Ascending aorta (tissue), 2 donors: ENCODE data around the gene CRY1. TPM values are rescaled to one million over a fixed set of nuclear protein-coding genes. Genes with fewer than 3 reads are reported as not detected.
"Not testable (repeated sequence)": the region's sequence is repeated elsewhere in the genome, so short reads cannot be mapped to it uniquely, and the experiment has no call there.

Experiments
- DNase-seq, 2 donors: peaks; one replicate each; pipeline ENCODE4 v3.0.0-alpha.2; 2019; ENCODE audit warnings: low spot score in 2 of 2
- H3K27ac ChIP-seq, 2 donors: fragments of 200-600 bp; sonication (generic); one replicate each; pipeline ENCODE4 v1.5.1; 2016 to 2017; ENCODE audit warnings: mild to moderate bottlenecking in 1 of 2
- H3K27me3 ChIP-seq: fragments of 200-600 bp; sonication (generic); one replicate; pipeline ENCODE4 v1.5.1; 2017
- H3K36me3 ChIP-seq, 2 donors: fragments of 200-600 bp; sonication (generic); one replicate each; pipeline ENCODE4 v1.5.1; 2016
- H3K4me1 ChIP-seq, 2 donors: fragments of 200-600 bp; sonication (generic); one replicate each; pipeline ENCODE4 v1.5.1; 2016 to 2017; ENCODE audit warnings: mild to moderate bottlenecking in 1 of 2
- H3K4me3 ChIP-seq, 2 donors: fragments of 200-600 bp; sonication (generic); one replicate each; pipeline ENCODE4 v1.5.1; 2016 to 2017; ENCODE audit warnings: mild to moderate bottlenecking in 1 of 2
- H3K9me3 ChIP-seq, 2 donors: fragments of 200-600 bp; sonication (generic); one replicate each; pipeline ENCODE4 v1.5.1; 2016
- CTCF ChIP-seq, 3 experiments: fragments of 200-600 bp in 2 of 3; fragments of 450-650 bp in 1 of 3; sonication (generic) in 2 of 3; IDR thresholded peaks; one replicate each; pipeline ENCODE4 v1.5.1; 2016 to 2019; ENCODE audit warnings: antibody characterized with exemption in 3 of 3, mild to moderate bottlenecking in 1 of 3, moderate library complexity in 1 of 3
- intact Hi-C: fragments of 100-400 bp; cut with DNase I; formaldehyde crosslinking; loops from one replicate; pipeline ENCODE4 v1.15.1; 2023
- total RNA-seq: library from RNA; depleted of rRNA; stranded (reverse); fragments of >200 nt; gene quantifications from one replicate; pipeline ENCODE4 v1.1.0, GENCODE V29; 2016

CRY1 gene
- total RNA-seq, 1 donor from 2014 or later = 23.0 TPM

DNA sequence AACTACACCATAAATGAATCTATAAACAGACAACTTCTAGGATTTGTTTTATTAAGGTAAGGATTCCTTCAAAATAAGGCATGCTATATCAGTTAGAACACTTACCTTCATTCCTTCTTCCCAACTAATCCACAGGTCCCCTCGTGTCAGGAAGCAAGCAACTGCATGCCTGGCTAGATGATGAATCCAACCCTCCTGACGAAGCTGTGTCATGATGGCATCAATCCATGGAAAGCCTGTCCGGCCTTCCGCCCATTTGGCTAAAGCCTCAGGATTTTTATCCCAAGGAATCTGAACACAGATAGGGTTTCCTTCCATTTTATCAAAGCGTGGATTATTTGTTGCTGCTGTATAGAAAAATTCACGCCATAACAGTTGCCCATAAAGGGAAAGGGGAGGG lies 93.9 kb downstream of the CRY1 start:
- no peak for TF ChIP-seq CTCF (IDR thresholded peaks at IDR 0.05)
- H3K4me3 ChIP-seq = no peak overlapping the region
- intact Hi-C loops = no loop called here
- H3K27ac ChIP-seq = no peak overlapping the region
- no peaks in the 10 kb centered on the region for H3K4me1 ChIP-seq
- H3K27me3 ChIP-seq = no peaks in the 10 kb centered on the region
- H3K9me3 ChIP-seq = no peaks in the 10 kb centered on the region
- H3K36me3 ChIP-seq = peaks cover 22 to 24% of the 10 kb centered on the region in 2 donors
- DNase-seq = no peak

GRCh38 chr12:106997916-106998315 lies 95.4 kb downstream of the CRY1 start:
- intact Hi-C loops = no loop called here
- Histone ChIP-seq H3K27me3 (no peaks in the 10 kb centered on the region), H3K9me3 (no peaks in the 10 kb centered on the region), H3K4me1 (no peaks in the 10 kb centered on the region), H3K27ac (no peak overlapping the region), H3K36me3 (peaks cover 22 to 24% of the 10 kb centered on the region in 2 donors), H3K4me3 (no peak overlapping the region)
- no peak for DNase-seq
- TF ChIP-seq CTCF (IDR thresholded peaks at IDR 0.05) = no peak

DNA sequence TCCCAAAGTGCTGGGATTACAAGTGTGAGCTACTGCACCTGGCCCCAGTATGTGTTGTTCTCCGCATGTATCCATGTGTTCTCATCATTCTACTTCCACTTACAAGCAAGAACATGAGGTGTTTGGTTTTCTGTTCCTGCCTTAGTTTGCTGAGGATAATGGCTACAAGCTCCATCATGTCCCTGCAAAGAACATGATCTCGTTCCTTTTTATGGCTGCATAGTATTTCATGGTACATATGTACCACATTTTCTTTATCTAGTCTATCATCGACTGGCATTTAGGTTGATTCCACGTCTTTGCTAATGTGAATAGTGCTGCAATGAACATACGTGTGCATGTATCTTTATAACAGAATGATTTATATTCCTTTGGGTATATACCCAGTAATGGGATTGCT lies 97.2 kb downstream of the CRY1 start:
- H3K4me1 ChIP-seq, H3K4me3 ChIP-seq, DNase-seq, intact Hi-C loops, H3K27ac ChIP-seq, H3K9me3 ChIP-seq, H3K27me3 ChIP-seq: not testable (repeated sequence)
- H3K36me3 ChIP-seq = peaks cover 22 to 24% of the 10 kb centered on the region in 2 donors

- intact Hi-C loops = no loop called here
- Histone ChIP-seq H3K36me3 (peaks cover 12 to 19% of the 10 kb centered on the region in 2 donors), H3K27ac (no peak overlapping the region), H3K4me1 (no peaks in the 10 kb centered on the region), H3K27me3 (no peaks in the 10 kb centered on the region), H3K9me3 (no peaks in the 10 kb centered on the region), H3K4me3 (no peak overlapping the region)
- no peak for TF ChIP-seq CTCF (IDR thresholded peaks at IDR 0.05)
- no peak for DNase-seq
These were observed 98.6 kb downstream of the CRY1 start for GRCh38 chr12:106994579-106995220.

- H3K4me3 ChIP-seq = peak overlapping the region; percentile 69 to 77
- no peaks in the 10 kb centered on the region for H3K9me3 ChIP-seq
- TF ChIP-seq CTCF (IDR thresholded peaks at IDR 0.05) = no peak
- no peak for DNase-seq
- no peaks in the 10 kb centered on the region for H3K27me3 ChIP-seq
- no peaks in the 10 kb centered on the region for H3K36me3 ChIP-seq
- peaks cover 9 to 16% of the 10 kb centered on the region in 2 donors for H3K4me1 ChIP-seq
- intact Hi-C loops = loop anchor here (1.0 to 2.0 kb wide), 3 partner anchors 33 to 105 kb away; partner anchors contain the start of genes CRY1 and TMEM263
- H3K27ac ChIP-seq = peak overlapping the region; percentile 91 to 93
These were observed 105.5 kb downstream of the CRY1 start for GRCh38 chr12:106987846-106988245.

DNA sequence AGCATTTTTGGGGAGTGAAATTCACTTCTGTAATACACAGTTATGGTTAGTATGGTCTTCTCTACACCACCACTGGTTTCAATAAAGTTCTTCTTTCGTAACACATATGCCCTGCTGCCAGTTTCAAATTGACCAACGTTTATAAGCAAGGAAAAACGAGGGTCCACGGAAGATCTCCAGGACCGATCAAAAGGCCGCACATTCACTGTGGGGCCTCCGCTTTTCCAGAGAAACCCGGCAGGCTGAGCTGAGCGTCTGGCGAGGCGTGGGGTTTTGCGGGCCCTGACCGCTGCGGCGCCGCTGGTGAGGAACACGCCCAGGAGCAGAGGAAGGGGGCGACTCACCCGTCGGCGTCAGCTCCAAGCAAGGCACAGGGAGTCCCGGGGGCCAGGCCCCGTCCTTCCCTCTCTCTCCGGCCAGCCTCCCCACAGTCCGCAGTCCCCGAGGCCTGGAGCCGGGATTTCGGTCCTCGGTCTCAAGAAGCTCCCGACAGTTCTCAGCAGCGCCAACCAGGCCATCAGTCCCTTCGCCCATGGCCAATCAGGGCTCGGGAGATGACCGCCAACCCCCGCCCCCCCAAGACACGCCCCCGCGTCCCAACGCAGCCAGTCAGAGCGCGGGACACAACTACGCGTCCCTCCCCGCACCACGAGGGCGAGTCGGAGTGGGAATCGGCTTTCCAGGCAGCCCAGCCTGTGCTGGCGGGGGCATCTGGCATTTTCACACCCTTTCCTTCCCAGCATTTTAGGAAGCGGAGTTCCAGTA lies 106.5 kb downstream of the CRY1 start, which contains the start of gene MTERF2:
MTERF2 (minus strand) TSS at position 522 of the 765 bp plus-strand sequence. CDS start 8,432 bp downstream, outside the sequence.
- Histone ChIP-seq H3K36me3 (no peaks in the 10 kb centered on the region), H3K4me1 (peaks cover 12 to 16% of the 10 kb centered on the region in 2 donors), H3K4me3 (peak within 1 kb of the TSS; percentile 69 to 77), H3K27ac (peak within 1 kb of the TSS; percentile 91 to 93), H3K27me3 (no peaks in the 10 kb centered on the region), H3K9me3 (no peaks in the 10 kb centered on the region)
- no peak for TF ChIP-seq CTCF (IDR thresholded peaks at IDR 0.05)
- DNase-seq = peak; percentile 71 to 97
- intact Hi-C loops = loop anchor here (1.0 to 2.0 kb wide), 2 partner anchors 32 to 106 kb away; partner anchors contain the start of genes CRY1 and TMEM263
